ENCODE results near the gene GNG13. TPM values are rescaled to one million over a fixed set of nuclear protein-coding genes. Genes with fewer than 3 reads are reported as not detected.
"Not testable (repeated sequence)": the region's sequence is repeated elsewhere in the genome, so short reads cannot be mapped to it uniquely, and the experiment has no call there.

GNG13 gene
- total and polyA plus RNA-seq, 2 donors (not counting 3 experiments of a cell fraction or from before 2014, with no cell fraction given): not detected

GRCh38 chr16:776824-777223 lies 23.7 kb downstream of the GNG13 start:
- H3K79me2 ChIP-seq (ENCODE audit: control insufficient read depth, insufficient read depth, low read length): no peaks in the 10 kb centered on the region
- no peak overlapping the region for H3K4me3 ChIP-seq (replicated peaks in 1 of 3; ENCODE audit: insufficient read depth in 1 of 3, low read depth in 1 of 3, low read length in 3 of 3)
- no peaks in the 10 kb centered on the region for H3K27me3 ChIP-seq (ENCODE audit: control insufficient read depth in 2 of 2, insufficient read depth in 2 of 2, low read length in 2 of 2)
- dilution Hi-C loops (cut with MboI; ENCODE audit: extremely low pct_ligation_motif_present, low sequenced_read_pairs) (no loop called here), intact Hi-C loops (cut with micrococcal nuclease) (no loop called here)
- H3K36me3 ChIP-seq (ENCODE audit: control insufficient read depth in 2 of 2, extremely low read depth in 1 of 2, insufficient read depth in 2 of 2, low read length in 2 of 2): no peaks in the 10 kb centered on the region
- no peaks in the 10 kb centered on the region for H3K4me1 ChIP-seq (ENCODE audit: control insufficient read depth, extremely low read depth, insufficient read depth, low read length)
- H4K20me1 ChIP-seq (replicated peaks; ENCODE audit: control insufficient read depth, extremely low read depth, insufficient read depth, low read length): no peaks in the 10 kb centered on the region
- H2AFZ ChIP-seq (ENCODE audit: low read depth, low read length): no peak overlapping the region
- TF ChIP-seq CTCF (IDR thresholded peaks at IDR 0.05; ENCODE audit: extremely low read depth in 1 of 2, insufficient read depth in 1 of 2, low read depth in 1 of 2, low read length in 2 of 2): no peak
- no peak for TF ChIP-seq FOS (IDR thresholded peaks at IDR 0.05; ENCODE audit: borderline replicate concordance, insufficient read depth, low read length)
- no peak for TF ChIP-seq POLR2AphosphoS5 (IDR thresholded peaks at IDR 0.05; ENCODE audit: insufficient read depth, low read depth, low read length)
- TF ChIP-seq MAX (IDR thresholded peaks at IDR 0.05; ENCODE audit: insufficient read depth, insufficient read length): no peak
- no peak for TF ChIP-seq MYC (IDR thresholded peaks at IDR 0.05; ENCODE audit: low read depth, low read length)
- TF ChIP-seq JUN (IDR thresholded peaks at IDR 0.05; ENCODE audit: borderline replicate concordance, insufficient read depth, insufficient read length, low read depth): no peak
- TF ChIP-seq EZH2 (IDR thresholded peaks at IDR 0.05; ENCODE audit: borderline replicate concordance, low read depth, low read length, severe bottlenecking): no peak
- TF ChIP-seq GATA2 (IDR thresholded peaks at IDR 0.05; ENCODE audit: insufficient read depth, insufficient read length, low read depth, low read length): no peak
- no peak overlapping the region for H3K9ac ChIP-seq (replicated peaks; ENCODE audit: extremely low read depth, insufficient read depth, low read length)
- no peak for DNase-seq (ENCODE audit: low read depth, low spot score)
- no TSS peak for BruUV-seq (replicated peaks)
- no peak overlapping the region for H3K27ac ChIP-seq (ENCODE audit: insufficient read depth, low read depth, low read length)
- no peak for FAIRE-seq
- POLR2A ChIA-PET: no interaction called here
- H3K4me2 ChIP-seq (ENCODE audit: insufficient read depth, low read length): no peak overlapping the region
- H3K9me1 ChIP-seq (replicated peaks; ENCODE audit: control insufficient read depth, extremely low read depth, insufficient read depth, low read length): no peaks in the 10 kb centered on the region
- no peaks in the 10 kb centered on the region for H3K9me3 ChIP-seq (replicated peaks; ENCODE audit: control insufficient read depth, insufficient read depth, low read length)
- CTCF ChIA-PET: interaction anchor here (0.8 to 1.6 kb wide), 3 partner anchors 8 to 281 kb away, joined by 3 to 7 read pairs (median 3); no protein-coding TSS in a partner anchor

GRCh38 chr16:776298-776697 lies 24.2 kb downstream of the GNG13 start:
- H3K9me1 ChIP-seq (replicated peaks; ENCODE audit: control insufficient read depth, extremely low read depth, insufficient read depth, low read length); H3K27me3 ChIP-seq (ENCODE audit: control insufficient read depth in 2 of 2, insufficient read depth in 2 of 2, low read length in 2 of 2); H3K36me3 ChIP-seq (ENCODE audit: control insufficient read depth in 2 of 2, extremely low read depth in 1 of 2, insufficient read depth in 2 of 2, low read length in 2 of 2); H3K4me2 ChIP-seq (ENCODE audit: insufficient read depth, low read length); dilution Hi-C loops (cut with MboI; ENCODE audit: extremely low pct_ligation_motif_present, low sequenced_read_pairs); H3K4me1 ChIP-seq (ENCODE audit: control insufficient read depth, extremely low read depth, insufficient read depth, low read length); FAIRE-seq; H3K9ac ChIP-seq (replicated peaks; ENCODE audit: extremely low read depth, insufficient read depth, low read length); H2AFZ ChIP-seq (ENCODE audit: low read depth, low read length); H4K20me1 ChIP-seq (replicated peaks; ENCODE audit: control insufficient read depth, extremely low read depth, insufficient read depth, low read length); POLR2A ChIA-PET; intact Hi-C loops (cut with micrococcal nuclease); H3K4me3 ChIP-seq (replicated peaks in 1 of 3; ENCODE audit: insufficient read depth in 1 of 3, low read depth in 1 of 3, low read length in 3 of 3); H3K79me2 ChIP-seq (ENCODE audit: control insufficient read depth, insufficient read depth, low read length); H3K9me3 ChIP-seq (replicated peaks; ENCODE audit: control insufficient read depth, insufficient read depth, low read length); BruUV-seq (replicated peaks); H3K27ac ChIP-seq (ENCODE audit: insufficient read depth, low read depth, low read length); DNase-seq (ENCODE audit: low read depth, low spot score): not testable (repeated sequence)
- CTCF ChIA-PET: interaction anchor here (1.0 to 1.6 kb wide), 2 partner anchors 64 to 281 kb away, joined by 3 to 7 read pairs; no protein-coding TSS in a partner anchor
